Esophagus squamous epithelium (tissue), 5 donors: Measurements from ENCODE around the gene TIGD3. TPM values are rescaled to one million over a fixed set of nuclear protein-coding genes. Genes with fewer than 3 reads are reported as not detected.
A peak's percentile ranks its signal among the peaks of the same experiment; 100 is the strongest.

ENCODE experiments used
- DNase-seq: peaks from one replicate; lab custom pipeline; 2025; lab: John Stamatoyannopoulos, UW
- H3K27ac ChIP-seq, 4 donors: fragments of 200-600 bp; sonication (generic); one replicate each; pipeline ENCODE4 v1.5.1; 2016 to 2019; ENCODE audit warnings: mild to moderate bottlenecking in 1 of 4
- H3K27me3 ChIP-seq, 4 donors: fragments of 200-600 bp; sonication (generic); 1 replicate in 3 of 4; 2 replicates in 1 of 4; pipeline versions ENCODE4 v1.5.1 to v1.6.0; 2017 to 2021; ENCODE audit warnings: antibody characterized with exemption in 1 of 4
- H3K36me3 ChIP-seq, 3 donors: fragments of 200-600 bp; sonication (generic); one replicate each; pipeline ENCODE4 v1.5.1; 2016 to 2019
- H3K4me1 ChIP-seq, 3 donors: fragments of 200-600 bp; sonication (generic); one replicate each; pipeline ENCODE4 v1.5.1; 2017 to 2019
- H3K4me3 ChIP-seq, 4 donors: fragments of 200-600 bp; sonication (generic); 1 replicate in 3 of 4; 2 replicates in 1 of 4; pipeline ENCODE4 v1.5.1; 2016 to 2019; ENCODE audit warnings: mild to moderate bottlenecking in 2 of 4, moderate library complexity in 1 of 4
- H3K9me3 ChIP-seq, 3 donors: fragments of 200-600 bp; sonication (generic); one replicate each; pipeline ENCODE4 v1.5.1; 2016 to 2019
- POLR2A ChIP-seq, 4 donors: fragments of 450-650 bp; IDR thresholded peaks; one replicate each; pipeline ENCODE4 v1.6.1; 2017; ENCODE audit warnings: antibody characterized with exemption in 4 of 4, mild to moderate bottlenecking in 4 of 4, moderate library complexity in 3 of 4
- WGBS, 2 donors: methylation state at CpG; one replicate each; pipeline ENCODE4 v1.1.5; 2018; 5-methylcytosine and 5-hydroxymethylcytosine counted together
- intact Hi-C: fragments of 100-400 bp; cut with DNase I; formaldehyde crosslinking; loops from one replicate; pipeline ENCODE4 v1.15.0; 2022
- total RNA-seq, 4 donors: library from RNA; depleted of rRNA; stranded (reverse); fragments of >200 nt; gene quantifications; one replicate each; pipeline ENCODE4 v1.1.0, GENCODE V29; 2016
- TF ChIP-seq, protein P1 (sequence below), 6 experiments: fragments of 450-650 bp in 4 of 6; fragments of 200-600 bp in 2 of 6; sonication (generic) in 2 of 6; IDR thresholded peaks; one replicate each; pipeline ENCODE4 v1.5.1; 2016 to 2019; ENCODE audit warnings: antibody characterized with exemption in 6 of 6, mild to moderate bottlenecking in 4 of 6, moderate library complexity in 4 of 6
- donor health status: DM: yes; HTN: yes; CAD: no.

TIGD3 gene
- total RNA-seq, 4 donors from 2014 or later = 0.13 to 1.3 (median 0.56) TPM

DNA sequence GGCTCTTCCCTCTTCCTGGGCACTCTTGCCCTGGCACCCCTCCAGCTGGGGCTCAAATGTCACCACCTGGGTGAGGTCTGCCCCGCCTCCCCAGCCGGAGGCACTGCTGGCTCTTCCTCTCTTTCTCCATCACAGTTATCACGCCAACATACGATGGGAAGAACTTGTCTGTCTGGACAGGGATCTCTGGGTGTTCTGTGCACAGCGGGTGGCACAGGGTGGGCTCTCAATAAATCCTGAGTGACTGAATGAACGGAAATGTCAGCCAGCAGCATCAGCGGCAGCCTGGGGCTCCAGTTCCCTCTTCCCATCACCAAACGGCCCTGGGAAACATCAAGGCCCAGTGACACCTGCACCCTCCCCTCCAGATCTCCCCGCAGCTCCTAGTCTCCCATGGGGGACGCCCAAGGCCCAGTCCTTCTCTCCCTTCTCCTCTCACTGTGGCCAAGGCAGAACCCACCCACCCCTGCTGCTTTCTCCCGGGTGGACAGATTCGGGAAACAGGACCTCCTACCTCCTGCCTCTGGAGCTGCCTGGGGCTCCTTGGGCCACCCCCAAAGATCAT, 28.3 kb downstream of the TIGD3 start:
- Histone ChIP-seq H3K4me3 (peak overlapping the region; percentile 6 to 68 (median 46)), H3K27me3 (no peaks in the 10 kb centered on the region), H3K9me3 (no peaks in the 10 kb centered on the region), H3K4me1 (peaks cover 40 to 90% (median 65%) of the 10 kb centered on the region in 3 donors), H3K36me3 (no peaks in the 10 kb centered on the region), H3K27ac (peak overlapping the region; percentile 95 to 99 (median 98))
- DNase-seq = no peak
- intact Hi-C loops = loop anchor here (5.0 kb wide), 1 partner anchor 34 kb away; no protein-coding TSS in a partner anchor
- 14 to 16% methylated on average over 4 to 11 of the region's 12 CpGs for WGBS, 2 donors
- TF ChIP-seq, protein P1, sequence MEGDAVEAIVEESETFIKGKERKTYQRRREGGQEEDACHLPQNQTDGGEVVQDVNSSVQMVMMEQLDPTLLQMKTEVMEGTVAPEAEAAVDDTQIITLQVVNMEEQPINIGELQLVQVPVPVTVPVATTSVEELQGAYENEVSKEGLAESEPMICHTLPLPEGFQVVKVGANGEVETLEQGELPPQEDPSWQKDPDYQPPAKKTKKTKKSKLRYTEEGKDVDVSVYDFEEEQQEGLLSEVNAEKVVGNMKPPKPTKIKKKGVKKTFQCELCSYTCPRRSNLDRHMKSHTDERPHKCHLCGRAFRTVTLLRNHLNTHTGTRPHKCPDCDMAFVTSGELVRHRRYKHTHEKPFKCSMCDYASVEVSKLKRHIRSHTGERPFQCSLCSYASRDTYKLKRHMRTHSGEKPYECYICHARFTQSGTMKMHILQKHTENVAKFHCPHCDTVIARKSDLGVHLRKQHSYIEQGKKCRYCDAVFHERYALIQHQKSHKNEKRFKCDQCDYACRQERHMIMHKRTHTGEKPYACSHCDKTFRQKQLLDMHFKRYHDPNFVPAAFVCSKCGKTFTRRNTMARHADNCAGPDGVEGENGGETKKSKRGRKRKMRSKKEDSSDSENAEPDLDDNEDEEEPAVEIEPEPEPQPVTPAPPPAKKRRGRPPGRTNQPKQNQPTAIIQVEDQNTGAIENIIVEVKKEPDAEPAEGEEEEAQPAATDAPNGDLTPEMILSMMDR (IDR thresholded peaks at IDR 0.05) = no peak
- TF ChIP-seq POLR2A (IDR thresholded peaks at IDR 0.05) = peak in 1 of 4 donors; percentile 8

DNA sequence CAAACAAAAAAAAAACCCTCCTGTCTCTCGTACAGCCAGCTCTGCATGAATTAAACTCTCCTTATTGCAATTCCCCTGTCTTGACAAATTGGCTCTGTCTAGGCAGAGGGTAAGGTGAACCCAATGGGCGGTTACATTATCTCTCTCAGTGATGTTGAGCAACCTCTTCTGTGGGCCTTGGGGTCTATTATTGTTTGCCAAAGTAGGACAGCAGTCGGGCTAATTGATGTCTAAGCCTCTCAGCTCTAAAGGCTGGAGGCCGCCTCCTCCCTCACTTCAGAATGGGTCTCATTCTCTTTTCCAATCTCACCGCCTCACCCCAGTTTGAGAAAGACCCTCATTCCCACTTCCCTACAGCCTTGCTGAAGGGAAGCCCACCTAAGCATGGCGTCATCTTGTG, 29.2 kb downstream of the TIGD3 start:
- TF ChIP-seq POLR2A (IDR thresholded peaks at IDR 0.05) = no peak
- TF ChIP-seq, protein P1 (IDR thresholded peaks at IDR 0.05) = no peak
- no peak for DNase-seq
- 86 to 88% methylated on average over 6 of the region's 6 CpGs for WGBS, 2 donors
- H3K36me3 ChIP-seq = peaks cover 0 to under 1% (median 0%) of the 10 kb centered on the region in 3 donors
- no peaks in the 10 kb centered on the region for H3K27me3 ChIP-seq
- intact Hi-C loops = loop anchor here (5.0 kb wide), 1 partner anchor 34 kb away; no protein-coding TSS in a partner anchor
- no peak overlapping the region for H3K4me3 ChIP-seq
- H3K27ac ChIP-seq = peak overlapping the region; percentile 95 to 99 (median 98)
- peaks cover 49 to 96% (median 74%) of the 10 kb centered on the region in 3 donors for H3K4me1 ChIP-seq
- no peaks in the 10 kb centered on the region for H3K9me3 ChIP-seq

DNA sequence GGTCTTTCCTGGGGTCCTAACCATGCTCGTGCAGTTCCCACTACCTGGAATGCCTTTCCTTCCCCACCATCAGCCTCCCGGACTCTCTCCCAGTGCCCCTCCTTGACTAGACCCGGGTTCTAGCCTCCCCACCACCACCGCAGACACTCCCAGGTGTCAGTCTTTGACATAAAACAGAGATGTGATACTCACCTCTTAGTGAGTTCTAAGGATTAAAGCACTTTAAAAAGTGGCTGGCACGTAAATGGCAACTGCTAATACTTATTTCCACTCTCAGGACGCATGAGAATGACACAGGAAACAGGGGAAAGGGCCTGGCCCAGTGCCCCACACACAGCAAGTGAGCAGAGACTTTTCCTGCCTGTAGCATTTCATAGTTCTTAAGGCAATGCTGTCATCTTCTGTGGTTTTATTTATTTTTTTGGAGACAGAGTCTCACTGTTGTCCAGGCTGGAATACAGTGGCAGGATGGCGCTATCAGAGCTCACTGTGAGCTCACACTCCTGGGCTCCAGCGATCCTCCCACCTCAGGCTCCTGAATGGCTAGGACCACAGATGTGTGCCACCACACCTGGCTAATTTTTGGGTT, 29.8 kb downstream of the TIGD3 start:
- Histone ChIP-seq H3K27me3 (no peaks in the 10 kb centered on the region), H3K4me3 (no peak overlapping the region), H3K36me3 (peaks cover 0 to 6% (median 0%) of the 10 kb centered on the region in 3 donors), H3K9me3 (no peaks in the 10 kb centered on the region), H3K4me1 (peaks cover 55 to 97% (median 80%) of the 10 kb centered on the region in 3 donors), H3K27ac (peak overlapping the region; percentile 95 to 99 (median 98))
- intact Hi-C loops = loop anchor here (5.0 kb wide), 1 partner anchor 33 kb away; no protein-coding TSS in a partner anchor
- no peak for DNase-seq
- no peak for TF ChIP-seq POLR2A (IDR thresholded peaks at IDR 0.05)
- TF ChIP-seq, protein P1 (IDR thresholded peaks at IDR 0.05) = no peak
- WGBS, 2 donors = 73% methylated on average over 5 to 8 of the region's 8 CpGs

DNA sequence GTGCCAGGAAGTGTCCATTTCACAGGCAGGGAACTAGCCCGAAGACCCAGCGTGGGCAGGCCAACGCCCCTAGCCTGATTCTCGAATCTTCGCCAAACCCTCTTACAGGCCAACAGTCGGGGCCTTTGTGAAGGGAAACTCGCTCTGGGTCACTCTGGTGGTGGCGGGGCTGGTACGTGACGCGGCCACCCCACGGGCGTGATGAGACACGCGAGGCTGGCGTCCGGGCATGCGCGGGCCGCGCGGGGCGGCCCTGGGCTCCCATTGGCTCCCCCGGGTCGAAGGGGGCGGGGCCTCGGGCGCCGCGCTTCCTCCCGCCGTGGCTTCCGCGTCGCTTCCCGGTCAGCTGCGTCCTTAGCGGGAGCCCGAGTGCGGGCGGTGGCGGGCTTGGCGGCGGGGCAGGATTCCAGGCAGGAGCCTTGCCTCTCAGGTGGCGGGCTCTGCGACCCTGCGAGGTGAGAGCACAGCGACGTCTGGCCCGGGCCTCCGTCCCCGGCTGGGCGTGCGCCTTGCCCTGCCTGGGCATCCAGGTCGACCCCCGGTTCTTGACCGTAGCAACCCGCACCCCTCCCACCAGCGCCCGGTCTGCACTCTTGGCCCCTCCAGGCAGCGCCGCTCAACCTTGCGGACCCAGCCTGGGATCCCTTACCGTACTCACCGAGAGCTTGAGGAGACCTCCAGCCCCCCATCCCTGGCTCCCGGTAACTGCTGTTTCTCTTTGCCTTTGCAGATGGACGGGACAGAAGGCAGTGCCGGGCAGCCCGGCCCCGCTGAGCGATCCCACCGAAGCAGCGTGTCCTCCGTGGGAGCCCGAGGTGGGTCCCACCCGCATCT, 32.0 kb downstream of the TIGD3 start, which contains the start of gene FRMD8:
Gene FRMD8 (plus strand): TSS at position 331 of the 834 bp plus-strand sequence. CDS start 400 bp downstream, at position 731.
- peaks cover 76 to 97% (median 88%) of the 10 kb centered on the region in 3 donors for H3K4me1 ChIP-seq
- peak within 1 kb of the TSS; percentile 73 to 99 (median 88) for H3K4me3 ChIP-seq
- H3K27ac ChIP-seq = peak within 1 kb of the TSS; percentile 95 to 99 (median 98)
- no peaks in the 10 kb centered on the region for H3K27me3 ChIP-seq
- peak in 3 of 4 donors; percentile 95 to 96 (median 96) for TF ChIP-seq POLR2A (IDR thresholded peaks at IDR 0.05)
- TF ChIP-seq, protein P1 (IDR thresholded peaks at IDR 0.05) = no peak
- intact Hi-C loops = no loop called here
- peaks cover 0 to 25% (median 0%) of the 10 kb centered on the region in 3 donors for H3K36me3 ChIP-seq
- H3K9me3 ChIP-seq = no peaks in the 10 kb centered on the region
- WGBS, 2 donors = 1% methylated on average over 28 of the region's 76 CpGs; no CpG with 5 or more reads in 1 of the 2 donors
- peak; percentile 61 for DNase-seq
